GM23338 (cell line): Measurements from ENCODE around the gene FAM111A. TPM values are rescaled to one million over a fixed set of nuclear protein-coding genes. Genes with fewer than 3 reads are reported as not detected.

Experiments used
- ATAC-seq: fragments of 200-7000 bp; cut with Tn5 transposase; 3 replicates; pipeline ENCODE4 v1.9.1; 2020
- DNase-seq: peaks from one replicate; pipeline ENCODE4 v3.0.0-alpha.2; 2015; ENCODE audit warnings: low spot score
- H2AFZ ChIP-seq: fragments of 200-600 bp; sonication (generic); 2 replicates; pipeline ENCODE4 v1.8.0; 2016; ENCODE audit warnings: antibody characterized with exemption, mild to moderate bottlenecking, moderate library complexity
- H3F3A ChIP-seq: fragments of 200-600 bp; sonication (generic); replicated peaks from 2 replicates; pipeline ENCODE4 v1.8.0; 2017; ENCODE audit warnings: antibody characterized with exemption, mixed run types, low read depth
- H3K27ac ChIP-seq: fragments of 200-600 bp; sonication (generic); 2 replicates; pipeline ENCODE4 v1.6.1; 2016; ENCODE audit warnings: low read depth
- H3K27me3 ChIP-seq: fragments of 200-600 bp; sonication (generic); 2 replicates; pipeline ENCODE4 v1.8.0; 2016; ENCODE audit warnings: mild to moderate bottlenecking, mixed run types, moderate library complexity; ENCODE audit not compliant: insufficient read depth
- H3K36me3 ChIP-seq: fragments of 200-600 bp; sonication (generic); 2 replicates; pipeline ENCODE4 v1.8.0; 2016; ENCODE audit warnings: mild to moderate bottlenecking; ENCODE audit not compliant: insufficient read depth
- H3K4me1 ChIP-seq: fragments of 200-600 bp; sonication (generic); 2 replicates; pipeline ENCODE4 v1.8.0; 2016; ENCODE audit warnings: mild to moderate bottlenecking, moderate library complexity; ENCODE audit not compliant: insufficient read depth
- H3K4me2 ChIP-seq: fragments of 200-600 bp; sonication (generic); 2 replicates; pipeline ENCODE4 v1.7.1; 2017; ENCODE audit warnings: mixed run types
- H3K4me3 ChIP-seq: fragments of 200-600 bp; sonication (generic); 2 replicates; pipeline ENCODE4 v1.6.1; 2016; ENCODE audit warnings: mixed run types
- H3K79me2 ChIP-seq: fragments of 200-600 bp; sonication (generic); replicated peaks from 2 replicates; pipeline ENCODE4 v1.8.0; 2017; ENCODE audit warnings: mild to moderate bottlenecking; ENCODE audit not compliant: insufficient read depth
- H3K9me2 ChIP-seq: fragments of 200-600 bp; sonication (generic); 2 replicates; pipeline ENCODE4 v1.8.0; 2017; ENCODE audit not compliant: insufficient read depth
- H4K20me1 ChIP-seq: fragments of 200-600 bp; sonication (generic); replicated peaks from 2 replicates; pipeline ENCODE4 v1.8.0; 2017; ENCODE audit warnings: mild to moderate bottlenecking; ENCODE audit not compliant: insufficient read depth
- H3K27ac Mint-ChIP-seq: 2 replicates; pipeline ENCODE4 v1.8.0; 2020; ENCODE audit warnings: inconsistent platforms, mild to moderate bottlenecking, moderate library complexity, mixed read lengths
- H3K27me3 Mint-ChIP-seq: 3 replicates; pipeline ENCODE4 v1.8.0; 2022; ENCODE audit warnings: low read depth, mild to moderate bottlenecking, moderate library complexity, mixed read lengths, inconsistent platforms; ENCODE audit not compliant: insufficient read depth, poor library complexity
- H3K36me3 Mint-ChIP-seq: 3 replicates; pipeline ENCODE4 v1.8.0; 2021; ENCODE audit warnings: low read depth, mild to moderate bottlenecking, inconsistent platforms, moderate library complexity, mixed read lengths
- H3K4me1 Mint-ChIP-seq: 3 replicates; pipeline ENCODE4 v1.8.0; 2020; ENCODE audit warnings: mild to moderate bottlenecking, inconsistent platforms, mixed read lengths
- H3K4me3 Mint-ChIP-seq: 3 replicates; pipeline ENCODE4 v1.8.0; 2021; ENCODE audit warnings: moderate library complexity, mild to moderate bottlenecking, inconsistent platforms, mixed read lengths
- H3K9me3 Mint-ChIP-seq: 3 replicates; pipeline ENCODE4 v1.8.0; 2020; ENCODE audit warnings: moderate library complexity, mild to moderate bottlenecking, inconsistent platforms, mixed read lengths
- CREB1 ChIP-seq: fragments of 250-450 bp; sonication (Bioruptor Pico); IDR thresholded peaks from 2 replicates; pipeline ENCODE4 v1.5.0; 2020; ENCODE audit warnings: low read depth, mild to moderate bottlenecking, moderate library complexity
- EZH2 ChIP-seq: fragments of 200-600 bp; sonication (generic); IDR thresholded peaks from one replicate; pipeline ENCODE4 v1.8.0; 2017; ENCODE audit warnings: antibody characterized with exemption, mild to moderate bottlenecking, low read depth; ENCODE audit not compliant: unreplicated experiment
- EZH2phosphoT487 ChIP-seq: fragments of 200-600 bp; sonication (generic); IDR thresholded peaks from one replicate; pipeline ENCODE4 v1.8.1; 2018; ENCODE audit warnings: antibody characterized with exemption; ENCODE audit not compliant: unreplicated experiment
- JUNB ChIP-seq: IDR thresholded peaks from one replicate; pipeline ENCODE4 v1.6.1; 2016; ENCODE audit warnings: antibody characterized with exemption; ENCODE audit not compliant: unreplicated experiment
- NANOG ChIP-seq: IDR thresholded peaks from 2 replicates; pipeline ENCODE4 v1.6.1; 2016; ENCODE audit warnings: antibody characterized with exemption, borderline replicate concordance
- STAT1 ChIP-seq: IDR thresholded peaks from one replicate; pipeline ENCODE4 v1.6.1; 2016; ENCODE audit warnings: antibody characterized with exemption; ENCODE audit not compliant: unreplicated experiment
- ZNF114 ChIP-seq: fragments of 250-450 bp; sonication (Bioruptor Pico); IDR thresholded peaks from 2 replicates; pipeline ENCODE4 v1.5.0; 2020; ENCODE audit warnings: mild to moderate bottlenecking, moderate library complexity
- ZNF331 ChIP-seq: fragments of 250-450 bp; sonication (Bioruptor Pico); IDR thresholded peaks from 2 replicates; pipeline ENCODE4 v1.5.0; 2020; ENCODE audit warnings: low read depth, mild to moderate bottlenecking, moderate library complexity
- polyA plus RNA-seq: library from polyadenylated mRNA; unstranded; fragments of >200 nt; fragmentation: Nextera tagmentation; extraction: Ambion mirVana; gene quantifications from 2 replicates; pipeline ENCODE4 v1.2.1, GENCODE V29; 2016
- total RNA-seq: library from RNA; depleted of rRNA; stranded (reverse); fragments of >200 nt; shearing (Covaris generic); gene quantifications from 2 replicates; pipeline ENCODE4 v1.2.3, GENCODE V29; 2014
- TF ChIP-seq, protein P1 (sequence below), 2 experiments: fragments of 200-600 bp in 1 of 2; sonication (generic) in 1 of 2; conservative IDR thresholded peaks; 2 replicates each; pipeline versions ENCODE4 v1.5.1 to v1.6.1; 2016 to 2017; ENCODE audit warnings: antibody characterized with exemption in 2 of 2, low read depth in 2 of 2, mild to moderate bottlenecking in 2 of 2, moderate library complexity in 1 of 2
- TF ChIP-seq, protein P2 (sequence below): fragments of 250-450 bp; sonication (Bioruptor Pico); IDR thresholded peaks from 2 replicates; pipeline ENCODE4 v1.5.0; 2020; ENCODE audit warnings: mild to moderate bottlenecking, moderate library complexity

FAM111A gene
- total and polyA plus RNA-seq, 2 experiments from 2014 or later = 23.0 to 38.1 TPM

DNA sequence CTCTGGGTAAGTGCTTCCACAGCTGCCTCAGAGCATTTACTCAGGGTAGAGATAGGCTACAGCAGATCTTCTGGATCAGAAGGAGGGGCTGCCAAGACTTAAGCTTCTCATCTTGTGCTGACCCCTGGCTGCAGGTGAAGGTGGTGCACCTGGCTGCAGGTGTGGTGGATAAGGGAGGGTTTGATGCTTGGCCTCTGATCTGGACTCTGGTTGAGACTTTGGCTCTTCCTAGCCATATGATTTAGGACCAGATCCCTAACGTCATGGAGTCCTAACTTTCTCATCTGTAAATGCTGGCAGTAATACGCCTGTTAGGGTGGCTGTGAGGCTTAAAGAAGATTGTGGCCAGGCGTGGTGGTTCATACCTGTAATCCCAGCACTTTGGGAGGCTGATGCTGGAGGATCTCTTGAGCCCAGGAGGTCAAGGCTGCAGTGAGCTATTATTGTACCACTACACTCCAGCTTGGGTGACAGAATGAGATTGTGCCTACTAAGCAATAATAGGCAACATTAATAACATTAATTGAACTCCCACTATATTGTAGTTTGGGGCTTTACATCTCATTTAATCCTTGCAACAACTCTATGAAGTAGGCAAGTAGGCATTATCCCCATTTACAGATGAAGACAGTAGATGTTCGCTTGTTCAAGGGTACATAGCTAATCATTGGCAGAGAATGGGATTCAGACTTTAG lies 39.9 kb downstream of the FAM111A start:
- Histone ChIP-seq H3K4me3 (no peak overlapping the region), H3K79me2 (peaks cover 18% of the 10 kb centered on the region), H3K9me2 (0 out of 2 replicates have a peak, but pooled peaks cover 5% of the 10 kb centered on the region), H3K4me1 (no peaks in the 10 kb centered on the region), H3K27ac (no peak overlapping the region), H4K20me1 (no peaks in the 10 kb centered on the region; the same call in none of the 2 replicates), H3K36me3 (no peaks in the 10 kb centered on the region; the same call in 1 of the 2 replicates), H3F3A (no peaks in the 10 kb centered on the region), H2AFZ (no peak overlapping the region), H3K4me2 (no peak overlapping the region), H3K27me3 (no peaks in the 10 kb centered on the region)
- peak; percentile 87 for DNase-seq
- no peak overlapping the region for H3K27ac Mint-ChIP-seq
- H3K36me3 Mint-ChIP-seq = peaks cover 62% of the 10 kb centered on the region
- peaks cover 30% of the 10 kb centered on the region for H3K9me3 Mint-ChIP-seq
- peak; percentile 86 for ATAC-seq
- H3K4me1 Mint-ChIP-seq = peaks cover 17% of the 10 kb centered on the region
- H3K27me3 Mint-ChIP-seq = peaks cover 4% of the 10 kb centered on the region
- TF ChIP-seq ZNF114 (CRISPR knock-in tag) (no peak), ZNF331 (CRISPR knock-in tag) (no peak), NANOG (no peak), JUNB (no peak)
- TF ChIP-seq, protein P1, sequence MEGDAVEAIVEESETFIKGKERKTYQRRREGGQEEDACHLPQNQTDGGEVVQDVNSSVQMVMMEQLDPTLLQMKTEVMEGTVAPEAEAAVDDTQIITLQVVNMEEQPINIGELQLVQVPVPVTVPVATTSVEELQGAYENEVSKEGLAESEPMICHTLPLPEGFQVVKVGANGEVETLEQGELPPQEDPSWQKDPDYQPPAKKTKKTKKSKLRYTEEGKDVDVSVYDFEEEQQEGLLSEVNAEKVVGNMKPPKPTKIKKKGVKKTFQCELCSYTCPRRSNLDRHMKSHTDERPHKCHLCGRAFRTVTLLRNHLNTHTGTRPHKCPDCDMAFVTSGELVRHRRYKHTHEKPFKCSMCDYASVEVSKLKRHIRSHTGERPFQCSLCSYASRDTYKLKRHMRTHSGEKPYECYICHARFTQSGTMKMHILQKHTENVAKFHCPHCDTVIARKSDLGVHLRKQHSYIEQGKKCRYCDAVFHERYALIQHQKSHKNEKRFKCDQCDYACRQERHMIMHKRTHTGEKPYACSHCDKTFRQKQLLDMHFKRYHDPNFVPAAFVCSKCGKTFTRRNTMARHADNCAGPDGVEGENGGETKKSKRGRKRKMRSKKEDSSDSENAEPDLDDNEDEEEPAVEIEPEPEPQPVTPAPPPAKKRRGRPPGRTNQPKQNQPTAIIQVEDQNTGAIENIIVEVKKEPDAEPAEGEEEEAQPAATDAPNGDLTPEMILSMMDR (conservative IDR thresholded peaks at IDR 0.05; ENCODE audit: low read depth in 2 of 2) = peak; percentile 80 to 82
- H3K4me3 Mint-ChIP-seq = no peak overlapping the region

DNA sequence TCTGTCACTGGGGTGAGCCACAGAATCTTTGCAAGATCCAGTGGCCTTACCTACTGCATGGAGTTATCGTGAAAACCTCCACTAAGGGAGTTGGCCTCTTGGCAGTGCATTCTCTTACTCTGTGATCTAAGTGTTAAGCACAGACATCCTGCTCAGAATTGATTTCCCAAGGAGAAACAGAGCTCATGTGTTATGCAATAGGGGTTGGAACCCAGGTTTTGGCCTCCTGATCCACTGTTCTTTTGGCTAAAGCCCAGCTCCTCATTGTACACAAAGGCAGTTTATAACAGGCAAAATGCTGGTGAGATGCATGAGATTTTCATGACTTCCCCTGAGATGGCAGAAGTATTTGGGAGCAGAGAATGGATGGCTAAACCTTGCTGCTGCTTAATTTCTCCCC lies 41.1 kb downstream of the FAM111A start:
- peaks cover 2% of the 10 kb centered on the region for H3K27me3 Mint-ChIP-seq
- H3K4me3 ChIP-seq = no peak overlapping the region
- H3K27ac ChIP-seq = no peak overlapping the region
- no peaks in the 10 kb centered on the region for H3K4me1 ChIP-seq
- 0 out of 2 replicates have a peak, but pooled peaks cover 5% of the 10 kb centered on the region for H3K9me2 ChIP-seq
- H3K4me2 ChIP-seq = no peak overlapping the region
- H4K20me1 ChIP-seq = no peaks in the 10 kb centered on the region; the same call in none of the 2 replicates
- H3K9me3 Mint-ChIP-seq = peaks cover 21% of the 10 kb centered on the region
- peaks cover 11% of the 10 kb centered on the region for H3K79me2 ChIP-seq
- H3K36me3 ChIP-seq = peaks cover 3% of the 10 kb centered on the region
- H3F3A ChIP-seq = no peaks in the 10 kb centered on the region
- no peaks in the 10 kb centered on the region for H3K27me3 ChIP-seq
- no peak overlapping the region for H3K27ac Mint-ChIP-seq
- no peak overlapping the region for H2AFZ ChIP-seq
- no peak for ATAC-seq
- H3K4me1 Mint-ChIP-seq = peaks cover 14% of the 10 kb centered on the region
- peaks cover 59% of the 10 kb centered on the region for H3K36me3 Mint-ChIP-seq
- DNase-seq = no peak
- no peak overlapping the region for H3K4me3 Mint-ChIP-seq
- TF ChIP-seq STAT1 (no peak), EZH2 (no peak), CREB1 (CRISPR knock-in tag) (no peak), ZNF331 (CRISPR knock-in tag) (no peak), JUNB (no peak), EZH2phosphoT487 (no peak), NANOG (no peak)
- TF ChIP-seq, protein P2, sequence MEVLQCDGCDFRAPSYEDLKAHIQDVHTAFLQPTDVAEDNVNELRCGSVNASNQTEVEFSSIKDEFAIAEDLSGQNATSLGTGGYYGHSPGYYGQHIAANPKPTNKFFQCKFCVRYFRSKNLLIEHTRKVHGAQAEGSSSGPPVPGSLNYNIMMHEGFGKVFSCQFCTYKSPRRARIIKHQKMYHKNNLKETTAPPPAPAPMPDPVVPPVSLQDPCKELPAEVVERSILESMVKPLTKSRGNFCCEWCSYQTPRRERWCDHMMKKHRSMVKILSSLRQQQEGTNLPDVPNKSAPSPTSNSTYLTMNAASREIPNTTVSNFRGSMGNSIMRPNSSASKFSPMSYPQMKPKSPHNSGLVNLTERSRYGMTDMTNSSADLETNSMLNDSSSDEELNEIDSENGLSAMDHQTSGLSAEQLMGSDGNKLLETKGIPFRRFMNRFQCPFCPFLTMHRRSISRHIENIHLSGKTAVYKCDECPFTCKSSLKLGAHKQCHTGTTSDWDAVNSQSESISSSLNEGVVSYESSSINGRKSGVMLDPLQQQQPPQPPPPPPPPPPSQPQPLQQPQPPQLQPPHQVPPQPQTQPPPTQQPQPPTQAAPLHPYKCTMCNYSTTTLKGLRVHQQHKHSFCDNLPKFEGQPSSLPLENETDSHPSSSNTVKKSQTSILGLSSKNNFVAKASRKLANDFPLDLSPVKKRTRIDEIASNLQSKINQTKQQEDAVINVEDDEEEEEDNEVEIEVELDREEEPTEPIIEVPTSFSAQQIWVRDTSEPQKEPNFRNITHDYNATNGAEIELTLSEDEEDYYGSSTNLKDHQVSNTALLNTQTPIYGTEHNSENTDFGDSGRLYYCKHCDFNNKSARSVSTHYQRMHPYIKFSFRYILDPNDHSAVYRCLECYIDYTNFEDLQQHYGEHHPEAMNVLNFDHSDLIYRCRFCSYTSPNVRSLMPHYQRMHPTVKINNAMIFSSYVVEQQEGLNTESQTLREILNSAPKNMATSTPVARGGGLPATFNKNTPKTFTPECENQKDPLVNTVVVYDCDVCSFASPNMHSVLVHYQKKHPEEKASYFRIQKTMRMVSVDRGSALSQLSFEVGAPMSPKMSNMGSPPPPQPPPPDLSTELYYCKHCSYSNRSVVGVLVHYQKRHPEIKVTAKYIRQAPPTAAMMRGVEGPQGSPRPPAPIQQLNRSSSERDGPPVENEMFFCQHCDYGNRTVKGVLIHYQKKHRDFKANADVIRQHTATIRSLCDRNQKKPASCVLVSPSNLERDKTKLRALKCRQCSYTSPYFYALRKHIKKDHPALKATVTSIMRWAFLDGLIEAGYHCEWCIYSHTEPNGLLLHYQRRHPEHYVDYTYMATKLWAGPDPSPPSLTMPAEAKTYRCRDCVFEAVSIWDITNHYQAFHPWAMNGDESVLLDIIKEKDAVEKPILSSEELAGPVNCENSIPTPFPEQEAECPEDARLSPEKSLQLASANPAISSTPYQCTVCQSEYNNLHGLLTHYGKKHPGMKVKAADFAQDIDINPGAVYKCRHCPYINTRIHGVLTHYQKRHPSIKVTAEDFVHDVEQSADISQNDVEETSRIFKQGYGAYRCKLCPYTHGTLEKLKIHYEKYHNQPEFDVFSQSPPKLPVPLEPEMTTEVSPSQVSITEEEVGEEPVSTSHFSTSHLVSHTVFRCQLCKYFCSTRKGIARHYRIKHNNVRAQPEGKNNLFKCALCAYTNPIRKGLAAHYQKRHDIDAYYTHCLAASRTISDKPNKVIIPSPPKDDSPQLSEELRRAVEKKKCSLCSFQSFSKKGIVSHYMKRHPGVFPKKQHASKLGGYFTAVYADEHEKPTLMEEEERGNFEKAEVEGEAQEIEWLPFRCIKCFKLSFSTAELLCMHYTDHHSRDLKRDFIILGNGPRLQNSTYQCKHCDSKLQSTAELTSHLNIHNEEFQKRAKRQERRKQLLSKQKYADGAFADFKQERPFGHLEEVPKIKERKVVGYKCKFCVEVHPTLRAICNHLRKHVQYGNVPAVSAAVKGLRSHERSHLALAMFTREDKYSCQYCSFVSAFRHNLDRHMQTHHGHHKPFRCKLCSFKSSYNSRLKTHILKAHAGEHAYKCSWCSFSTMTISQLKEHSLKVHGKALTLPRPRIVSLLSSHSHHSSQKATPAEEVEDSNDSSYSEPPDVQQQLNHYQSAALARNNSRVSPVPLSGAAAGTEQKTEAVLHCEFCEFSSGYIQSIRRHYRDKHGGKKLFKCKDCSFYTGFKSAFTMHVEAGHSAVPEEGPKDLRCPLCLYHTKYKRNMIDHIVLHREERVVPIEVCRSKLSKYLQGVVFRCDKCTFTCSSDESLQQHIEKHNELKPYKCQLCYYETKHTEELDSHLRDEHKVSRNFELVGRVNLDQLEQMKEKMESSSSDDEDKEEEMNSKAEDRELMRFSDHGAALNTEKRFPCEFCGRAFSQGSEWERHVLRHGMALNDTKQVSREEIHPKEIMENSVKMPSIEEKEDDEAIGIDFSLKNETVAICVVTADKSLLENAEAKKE (CRISPR knock-in tag) = no peak
